ENCODE measurements around the gene KRT26. TPM values are rescaled to one million over a fixed set of nuclear protein-coding genes. Genes with fewer than 3 reads are reported as not detected.

The KRT26 gene
- total and polyA plus RNA-seq, 2 donors from 2014 or later = not detected

DNA sequence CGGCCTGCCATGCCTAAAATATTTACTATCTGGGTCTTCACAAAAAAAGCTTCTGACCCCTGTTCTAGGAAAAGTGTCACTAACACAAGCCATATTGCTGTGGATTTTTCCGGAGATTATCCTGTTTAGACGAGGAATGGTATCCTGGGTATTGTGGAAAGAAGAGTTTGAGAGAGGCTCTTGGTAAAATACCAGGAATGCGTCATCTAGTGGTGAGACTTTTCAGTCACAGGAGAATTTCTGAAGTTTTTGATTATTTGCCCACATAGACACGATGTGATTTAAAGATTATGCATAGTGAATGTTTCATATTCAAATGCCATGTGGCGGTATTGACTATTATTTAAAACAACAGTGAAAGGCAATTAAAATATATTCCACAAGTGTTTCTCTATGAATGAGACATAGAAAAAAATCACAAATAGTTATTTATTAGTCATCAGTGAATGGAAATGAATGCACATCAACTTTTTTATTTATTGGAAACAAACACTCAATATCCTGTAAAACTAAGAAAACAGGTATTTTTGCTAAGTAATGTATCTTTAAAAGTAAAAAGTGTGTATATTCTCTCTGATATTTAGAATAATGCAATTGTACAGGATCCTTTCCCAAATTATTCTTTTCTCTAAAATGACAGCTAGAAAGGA is 19.9 kb upstream of the KRT26 start:
- peak; percentile 29 for FAIRE-seq
- H3K27ac ChIP-seq (ENCODE audit: low read depth in 2 of 2, low read length in 2 of 2) = no peak overlapping the region
- TF ChIP-seq, protein P1, sequence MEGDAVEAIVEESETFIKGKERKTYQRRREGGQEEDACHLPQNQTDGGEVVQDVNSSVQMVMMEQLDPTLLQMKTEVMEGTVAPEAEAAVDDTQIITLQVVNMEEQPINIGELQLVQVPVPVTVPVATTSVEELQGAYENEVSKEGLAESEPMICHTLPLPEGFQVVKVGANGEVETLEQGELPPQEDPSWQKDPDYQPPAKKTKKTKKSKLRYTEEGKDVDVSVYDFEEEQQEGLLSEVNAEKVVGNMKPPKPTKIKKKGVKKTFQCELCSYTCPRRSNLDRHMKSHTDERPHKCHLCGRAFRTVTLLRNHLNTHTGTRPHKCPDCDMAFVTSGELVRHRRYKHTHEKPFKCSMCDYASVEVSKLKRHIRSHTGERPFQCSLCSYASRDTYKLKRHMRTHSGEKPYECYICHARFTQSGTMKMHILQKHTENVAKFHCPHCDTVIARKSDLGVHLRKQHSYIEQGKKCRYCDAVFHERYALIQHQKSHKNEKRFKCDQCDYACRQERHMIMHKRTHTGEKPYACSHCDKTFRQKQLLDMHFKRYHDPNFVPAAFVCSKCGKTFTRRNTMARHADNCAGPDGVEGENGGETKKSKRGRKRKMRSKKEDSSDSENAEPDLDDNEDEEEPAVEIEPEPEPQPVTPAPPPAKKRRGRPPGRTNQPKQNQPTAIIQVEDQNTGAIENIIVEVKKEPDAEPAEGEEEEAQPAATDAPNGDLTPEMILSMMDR (IDR thresholded peaks at IDR 0.05; ENCODE audit: borderline replicate concordance, extremely low read depth, insufficient read depth) = peak; percentile 67

DNA sequence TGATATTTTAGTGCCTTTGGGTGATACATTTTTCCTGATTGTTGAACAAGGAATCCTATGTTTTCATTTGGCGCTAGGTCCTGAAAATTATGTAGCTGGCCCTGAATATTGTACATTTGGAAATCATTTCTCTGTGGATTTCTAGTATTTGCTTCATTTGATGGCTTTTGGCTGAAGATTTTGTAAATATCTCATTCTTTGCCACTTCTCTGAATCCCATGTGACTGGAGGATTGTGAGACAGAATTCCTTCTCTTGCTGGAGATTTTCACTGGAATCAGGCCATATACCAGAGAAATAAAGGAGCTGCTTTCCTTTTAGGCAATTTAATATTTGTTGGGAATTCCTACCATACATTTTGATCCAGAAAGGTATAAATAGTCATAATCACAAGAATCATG is 19.1 kb upstream of the KRT26 start:
- Histone ChIP-seq H3K9me3 (ENCODE audit: control insufficient read depth in 2 of 3, insufficient read depth in 1 of 3, low read length in 3 of 3) (no peaks in the 10 kb centered on the region), H3K9ac (ENCODE audit: low read length in 3 of 3) (no peak overlapping the region), H3K27me3 (ENCODE audit: control insufficient read depth, insufficient read depth, low read length) (no peaks in the 10 kb centered on the region), H3K27ac (ENCODE audit: low read depth in 2 of 2, low read length in 2 of 2) (no peak overlapping the region), H3K4me1 (ENCODE audit: control insufficient read depth in 2 of 3, insufficient read depth in 2 of 3, low read depth in 1 of 3, low read length in 3 of 3) (no peaks in the 10 kb centered on the region), H3K36me3 (ENCODE audit: control insufficient read depth in 2 of 3, insufficient read depth in 3 of 3, low read length in 3 of 3) (no peaks in the 10 kb centered on the region), H3K4me3 (ENCODE audit: low read length in 3 of 3) (no peak overlapping the region)
- FAIRE-seq (no peak), DNase-seq (no peak)
- intact Hi-C loops (cut with DNase I) = no loop called here
- TF ChIP-seq, protein P1 (IDR thresholded peaks at IDR 0.05; ENCODE audit: borderline replicate concordance, extremely low read depth, insufficient read depth) = no peak

More for the DNA sequence above, 19.9 kb upstream of the KRT26 start:
- Histone ChIP-seq H3K9ac (ENCODE audit: low read length in 3 of 3) (no peak overlapping the region), H3K4me3 (ENCODE audit: low read length in 3 of 3) (peak overlapping the region in 1 of 3 donors; percentile 4), H3K9me3 (ENCODE audit: control insufficient read depth in 2 of 3, insufficient read depth in 1 of 3, low read length in 3 of 3) (no peaks in the 10 kb centered on the region), H3K36me3 (ENCODE audit: control insufficient read depth in 2 of 3, insufficient read depth in 3 of 3, low read length in 3 of 3) (no peaks in the 10 kb centered on the region), H3K27me3 (ENCODE audit: control insufficient read depth, insufficient read depth, low read length) (no peaks in the 10 kb centered on the region), H3K4me1 (ENCODE audit: control insufficient read depth in 2 of 3, insufficient read depth in 2 of 3, low read depth in 1 of 3, low read length in 3 of 3) (no peaks in the 10 kb centered on the region)
- intact Hi-C loops (cut with DNase I) = no loop called here
- peak in 2 of 5 donors; percentile 57 to 70 for DNase-seq

DNA sequence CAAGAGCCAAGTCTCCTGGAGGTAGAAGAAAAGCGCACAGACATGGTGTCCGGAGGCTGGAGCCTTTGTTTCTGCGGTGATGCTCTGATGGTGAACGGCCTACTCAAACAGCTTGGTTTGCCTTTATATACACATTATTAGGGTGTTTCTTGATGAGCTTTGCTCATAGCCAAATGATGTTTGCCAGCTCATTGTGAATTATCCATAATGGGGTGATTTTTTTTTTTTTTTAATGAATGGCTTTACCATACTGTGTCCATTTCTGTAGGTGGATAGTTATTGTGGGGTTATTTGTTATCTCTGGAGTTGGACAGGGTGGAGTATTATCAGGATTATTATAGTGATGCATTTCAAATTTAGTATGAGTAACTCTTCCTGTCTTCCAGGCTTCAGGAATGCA is 10.4 kb upstream of the KRT26 start, which contains the start of gene KRT27:
KRT27 (minus strand) TSS at position 101 of the 400 bp plus-strand sequence; CDS start at position 44, 57 bp downstream.
- no peak for DNase-seq
- TF ChIP-seq, protein P1 (IDR thresholded peaks at IDR 0.05; ENCODE audit: borderline replicate concordance, extremely low read depth, insufficient read depth) = no peak
- intact Hi-C loops (cut with DNase I) = loop anchor here (10.0 kb wide), 1 partner anchor 168 kb away; no protein-coding TSS in a partner anchor
- Histone ChIP-seq H3K27me3 (ENCODE audit: control insufficient read depth, insufficient read depth, low read length) (no peaks in the 10 kb centered on the region), H3K36me3 (ENCODE audit: control insufficient read depth in 2 of 3, insufficient read depth in 3 of 3, low read length in 3 of 3) (no peaks in the 10 kb centered on the region), H3K27ac (ENCODE audit: low read depth in 2 of 2, low read length in 2 of 2) (no peak within 1 kb of the TSS), H3K4me3 (ENCODE audit: low read length in 3 of 3) (no peak within 1 kb of the TSS), H3K9me3 (ENCODE audit: control insufficient read depth in 2 of 3, insufficient read depth in 1 of 3, low read length in 3 of 3) (no peaks in the 10 kb centered on the region), H3K9ac (ENCODE audit: low read length in 3 of 3) (no peak within 1 kb of the TSS), H3K4me1 (ENCODE audit: control insufficient read depth in 2 of 3, insufficient read depth in 2 of 3, low read depth in 1 of 3, low read length in 3 of 3) (no peaks in the 10 kb centered on the region)
- FAIRE-seq = no peak

All from kidney (tissue), 14 donors.